ENCODE results near the gene GNB1. TPM values are rescaled to one million over a fixed set of nuclear protein-coding genes. Genes with fewer than 3 reads are reported as not detected.

The GNB1 gene
- total RNA-seq, 1 experiment from 2014 or later, result 339 TPM

DNA sequence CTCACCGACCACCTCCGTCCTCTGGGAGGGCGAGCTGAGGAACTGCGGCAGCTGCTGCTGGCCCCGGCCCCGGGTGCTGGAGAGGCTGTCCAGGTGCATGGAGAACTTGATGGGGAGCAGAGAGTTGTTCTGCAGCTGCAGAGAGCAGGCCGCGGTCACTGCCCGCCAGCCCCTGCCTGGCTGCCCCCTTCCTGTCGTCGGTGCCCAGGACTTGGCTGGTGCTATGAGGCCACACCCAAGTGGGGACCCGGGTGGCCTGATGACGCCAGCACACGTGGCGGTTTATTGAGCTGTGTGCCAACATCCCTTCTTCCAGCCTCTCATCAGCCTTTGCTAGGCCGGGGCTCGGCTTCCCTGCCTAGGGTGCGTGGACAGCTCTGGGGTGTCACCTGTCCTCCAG is 33.5 kb upstream of the GNB1 start (continued):
- TF ChIP-seq, protein P1, sequence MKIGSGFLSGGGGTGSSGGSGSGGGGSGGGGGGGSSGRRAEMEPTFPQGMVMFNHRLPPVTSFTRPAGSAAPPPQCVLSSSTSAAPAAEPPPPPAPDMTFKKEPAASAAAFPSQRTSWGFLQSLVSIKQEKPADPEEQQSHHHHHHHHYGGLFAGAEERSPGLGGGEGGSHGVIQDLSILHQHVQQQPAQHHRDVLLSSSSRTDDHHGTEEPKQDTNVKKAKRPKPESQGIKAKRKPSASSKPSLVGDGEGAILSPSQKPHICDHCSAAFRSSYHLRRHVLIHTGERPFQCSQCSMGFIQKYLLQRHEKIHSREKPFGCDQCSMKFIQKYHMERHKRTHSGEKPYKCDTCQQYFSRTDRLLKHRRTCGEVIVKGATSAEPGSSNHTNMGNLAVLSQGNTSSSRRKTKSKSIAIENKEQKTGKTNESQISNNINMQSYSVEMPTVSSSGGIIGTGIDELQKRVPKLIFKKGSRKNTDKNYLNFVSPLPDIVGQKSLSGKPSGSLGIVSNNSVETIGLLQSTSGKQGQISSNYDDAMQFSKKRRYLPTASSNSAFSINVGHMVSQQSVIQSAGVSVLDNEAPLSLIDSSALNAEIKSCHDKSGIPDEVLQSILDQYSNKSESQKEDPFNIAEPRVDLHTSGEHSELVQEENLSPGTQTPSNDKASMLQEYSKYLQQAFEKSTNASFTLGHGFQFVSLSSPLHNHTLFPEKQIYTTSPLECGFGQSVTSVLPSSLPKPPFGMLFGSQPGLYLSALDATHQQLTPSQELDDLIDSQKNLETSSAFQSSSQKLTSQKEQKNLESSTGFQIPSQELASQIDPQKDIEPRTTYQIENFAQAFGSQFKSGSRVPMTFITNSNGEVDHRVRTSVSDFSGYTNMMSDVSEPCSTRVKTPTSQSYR (CRISPR knock-in tag; IDR thresholded peaks at IDR 0.05), result no peak
- TF ChIP-seq, protein P2, sequence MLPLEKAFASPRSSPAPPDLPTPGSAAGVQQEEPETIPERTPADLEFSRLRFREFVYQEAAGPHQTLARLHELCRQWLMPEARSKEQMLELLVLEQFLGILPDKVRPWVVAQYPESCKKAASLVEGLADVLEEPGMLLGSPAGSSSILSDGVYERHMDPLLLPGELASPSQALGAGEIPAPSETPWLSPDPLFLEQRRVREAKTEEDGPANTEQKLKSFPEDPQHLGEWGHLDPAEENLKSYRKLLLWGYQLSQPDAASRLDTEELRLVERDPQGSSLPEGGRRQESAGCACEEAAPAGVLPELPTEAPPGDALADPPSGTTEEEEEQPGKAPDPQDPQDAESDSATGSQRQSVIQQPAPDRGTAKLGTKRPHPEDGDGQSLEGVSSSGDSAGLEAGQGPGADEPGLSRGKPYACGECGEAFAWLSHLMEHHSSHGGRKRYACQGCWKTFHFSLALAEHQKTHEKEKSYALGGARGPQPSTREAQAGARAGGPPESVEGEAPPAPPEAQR (CRISPR knock-in tag; IDR thresholded peaks at IDR 0.05), result no peak
- no peak for TF ChIP-seq NFYB (CRISPR knock-in tag; conservative IDR thresholded peaks at IDR 0.05; ENCODE audit: low read depth)
- TF ChIP-seq ZNF138 (CRISPR knock-in tag; conservative IDR thresholded peaks at IDR 0.05), result no peak
- no peak for TF ChIP-seq MYBL2 (CRISPR knock-in tag; IDR thresholded peaks at IDR 0.05)
- TF ChIP-seq, protein P3, sequence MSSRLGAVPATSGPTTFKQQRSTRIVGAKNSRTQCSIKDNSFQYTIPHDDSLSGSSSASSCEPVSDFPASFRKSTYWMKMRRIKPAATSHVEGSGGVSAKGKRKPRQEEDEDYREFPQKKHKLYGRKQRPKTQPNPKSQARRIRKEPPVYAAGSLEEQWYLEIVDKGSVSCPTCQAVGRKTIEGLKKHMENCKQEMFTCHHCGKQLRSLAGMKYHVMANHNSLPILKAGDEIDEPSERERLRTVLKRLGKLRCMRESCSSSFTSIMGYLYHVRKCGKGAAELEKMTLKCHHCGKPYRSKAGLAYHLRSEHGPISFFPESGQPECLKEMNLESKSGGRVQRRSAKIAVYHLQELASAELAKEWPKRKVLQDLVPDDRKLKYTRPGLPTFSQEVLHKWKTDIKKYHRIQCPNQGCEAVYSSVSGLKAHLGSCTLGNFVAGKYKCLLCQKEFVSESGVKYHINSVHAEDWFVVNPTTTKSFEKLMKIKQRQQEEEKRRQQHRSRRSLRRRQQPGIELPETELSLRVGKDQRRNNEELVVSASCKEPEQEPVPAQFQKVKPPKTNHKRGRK (CRISPR knock-in tag; IDR thresholded peaks at IDR 0.05; ENCODE audit: borderline replicate concordance), result no peak
- TF ChIP-seq, protein P4, sequence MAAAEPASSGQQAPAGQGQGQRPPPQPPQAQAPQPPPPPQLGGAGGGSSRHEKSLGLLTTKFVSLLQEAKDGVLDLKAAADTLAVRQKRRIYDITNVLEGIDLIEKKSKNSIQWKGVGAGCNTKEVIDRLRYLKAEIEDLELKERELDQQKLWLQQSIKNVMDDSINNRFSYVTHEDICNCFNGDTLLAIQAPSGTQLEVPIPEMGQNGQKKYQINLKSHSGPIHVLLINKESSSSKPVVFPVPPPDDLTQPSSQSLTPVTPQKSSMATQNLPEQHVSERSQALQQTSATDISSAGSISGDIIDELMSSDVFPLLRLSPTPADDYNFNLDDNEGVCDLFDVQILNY (CRISPR knock-in tag; IDR thresholded peaks at IDR 0.05), result no peak
- TF ChIP-seq NR3C1 (CRISPR knock-in tag; conservative IDR thresholded peaks at IDR 0.05; ENCODE audit: low read depth), result no peak
- TF ChIP-seq PRRX2 (CRISPR knock-in tag; IDR thresholded peaks at IDR 0.05), result no peak
- TF ChIP-seq, protein P5, sequence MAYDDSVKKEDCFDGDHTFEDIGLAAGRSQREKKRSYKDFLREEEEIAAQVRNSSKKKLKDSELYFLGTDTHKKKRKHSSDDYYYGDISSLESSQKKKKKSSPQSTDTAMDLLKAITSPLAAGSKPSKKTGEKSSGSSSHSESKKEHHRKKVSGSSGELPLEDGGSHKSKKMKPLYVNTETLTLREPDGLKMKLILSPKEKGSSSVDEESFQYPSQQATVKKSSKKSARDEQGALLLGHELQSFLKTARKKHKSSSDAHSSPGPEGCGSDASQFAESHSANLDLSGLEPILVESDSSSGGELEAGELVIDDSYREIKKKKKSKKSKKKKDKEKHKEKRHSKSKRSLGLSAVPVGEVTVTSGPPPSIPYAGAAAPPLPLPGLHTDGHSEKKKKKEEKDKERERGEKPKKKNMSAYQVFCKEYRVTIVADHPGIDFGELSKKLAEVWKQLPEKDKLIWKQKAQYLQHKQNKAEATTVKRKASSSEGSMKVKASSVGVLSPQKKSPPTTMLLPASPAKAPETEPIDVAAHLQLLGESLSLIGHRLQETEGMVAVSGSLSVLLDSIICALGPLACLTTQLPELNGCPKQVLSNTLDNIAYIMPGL (CRISPR knock-in tag; IDR thresholded peaks at IDR 0.05), result no peak
- no peak for TF ChIP-seq CBFB (CRISPR knock-in tag; IDR thresholded peaks at IDR 0.05; ENCODE audit: low read depth)
- no peak for TF ChIP-seq ELF4 (CRISPR knock-in tag; IDR thresholded peaks at IDR 0.05; ENCODE audit: low read depth)

DNA sequence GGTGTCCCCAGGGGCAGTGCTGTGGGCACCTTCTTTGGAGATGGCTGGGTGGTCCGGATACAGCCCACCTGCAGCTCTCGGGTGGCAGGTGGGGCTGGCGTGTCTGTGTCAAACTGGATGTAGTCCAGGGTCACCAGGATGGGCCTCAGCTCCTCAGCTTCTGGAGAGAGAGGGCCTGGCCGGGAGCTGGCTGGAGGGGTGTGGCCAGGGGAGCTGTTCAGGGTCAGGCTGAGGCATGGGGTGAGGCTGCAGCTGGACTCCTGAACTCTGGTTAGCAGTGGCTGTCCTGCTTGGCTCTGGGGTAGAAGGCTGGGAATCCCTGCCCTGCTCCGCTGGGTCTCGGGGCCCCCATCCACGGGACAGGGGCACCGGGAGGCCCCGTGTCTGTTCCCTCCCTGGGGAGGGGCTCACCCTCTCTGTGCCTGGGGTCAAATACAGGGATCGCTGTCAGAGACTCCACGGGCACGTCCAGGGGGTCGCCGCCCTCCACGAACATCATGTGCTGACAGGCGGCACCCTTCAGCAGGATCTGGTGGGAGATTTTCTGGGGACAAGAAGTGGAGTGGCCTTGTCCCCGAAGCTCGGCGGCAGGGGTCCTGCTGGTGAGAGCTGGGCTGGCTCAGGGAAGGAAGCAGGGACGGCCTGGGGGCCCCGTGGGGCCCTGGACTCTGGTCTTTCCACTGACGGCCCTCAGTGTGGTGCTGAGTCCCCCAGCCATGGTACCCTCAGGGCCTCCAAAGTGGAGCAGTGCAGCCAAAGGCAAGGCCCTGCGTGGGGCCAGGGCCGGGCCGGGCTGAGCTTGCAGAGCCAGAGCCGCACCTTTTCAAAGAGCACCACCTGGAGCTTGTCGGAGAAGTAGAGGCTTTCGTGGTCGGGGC is 32.3 kb upstream of the GNB1 start:
- no peak for ATAC-seq
- no peak for DNase-seq (ENCODE audit: low spot score)
- ChIA-PET CTCF (interaction anchor here (1.0 to 3.4 kb wide), 10 partner anchors 14 to 244 kb away, joined by 3 to 23 read pairs (median 4); no protein-coding TSS in a partner anchor), POLR2A (no interaction called here)
- no peaks in the 10 kb centered on the region for H3K36me3 Mint-ChIP-seq
- no peak overlapping the region for H3K27ac Mint-ChIP-seq
- H3K27me3 Mint-ChIP-seq (ENCODE audit: low read depth), result no peaks in the 10 kb centered on the region
- peaks cover 4% of the 10 kb centered on the region for H3K9me3 Mint-ChIP-seq
- H3K4me3 Mint-ChIP-seq, result no peak overlapping the region
- no peaks in the 10 kb centered on the region for H3K4me1 Mint-ChIP-seq
- TF ChIP-seq, protein P6, sequence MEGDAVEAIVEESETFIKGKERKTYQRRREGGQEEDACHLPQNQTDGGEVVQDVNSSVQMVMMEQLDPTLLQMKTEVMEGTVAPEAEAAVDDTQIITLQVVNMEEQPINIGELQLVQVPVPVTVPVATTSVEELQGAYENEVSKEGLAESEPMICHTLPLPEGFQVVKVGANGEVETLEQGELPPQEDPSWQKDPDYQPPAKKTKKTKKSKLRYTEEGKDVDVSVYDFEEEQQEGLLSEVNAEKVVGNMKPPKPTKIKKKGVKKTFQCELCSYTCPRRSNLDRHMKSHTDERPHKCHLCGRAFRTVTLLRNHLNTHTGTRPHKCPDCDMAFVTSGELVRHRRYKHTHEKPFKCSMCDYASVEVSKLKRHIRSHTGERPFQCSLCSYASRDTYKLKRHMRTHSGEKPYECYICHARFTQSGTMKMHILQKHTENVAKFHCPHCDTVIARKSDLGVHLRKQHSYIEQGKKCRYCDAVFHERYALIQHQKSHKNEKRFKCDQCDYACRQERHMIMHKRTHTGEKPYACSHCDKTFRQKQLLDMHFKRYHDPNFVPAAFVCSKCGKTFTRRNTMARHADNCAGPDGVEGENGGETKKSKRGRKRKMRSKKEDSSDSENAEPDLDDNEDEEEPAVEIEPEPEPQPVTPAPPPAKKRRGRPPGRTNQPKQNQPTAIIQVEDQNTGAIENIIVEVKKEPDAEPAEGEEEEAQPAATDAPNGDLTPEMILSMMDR (IDR thresholded peaks at IDR 0.05), result no peak
- TF ChIP-seq, protein P7, sequence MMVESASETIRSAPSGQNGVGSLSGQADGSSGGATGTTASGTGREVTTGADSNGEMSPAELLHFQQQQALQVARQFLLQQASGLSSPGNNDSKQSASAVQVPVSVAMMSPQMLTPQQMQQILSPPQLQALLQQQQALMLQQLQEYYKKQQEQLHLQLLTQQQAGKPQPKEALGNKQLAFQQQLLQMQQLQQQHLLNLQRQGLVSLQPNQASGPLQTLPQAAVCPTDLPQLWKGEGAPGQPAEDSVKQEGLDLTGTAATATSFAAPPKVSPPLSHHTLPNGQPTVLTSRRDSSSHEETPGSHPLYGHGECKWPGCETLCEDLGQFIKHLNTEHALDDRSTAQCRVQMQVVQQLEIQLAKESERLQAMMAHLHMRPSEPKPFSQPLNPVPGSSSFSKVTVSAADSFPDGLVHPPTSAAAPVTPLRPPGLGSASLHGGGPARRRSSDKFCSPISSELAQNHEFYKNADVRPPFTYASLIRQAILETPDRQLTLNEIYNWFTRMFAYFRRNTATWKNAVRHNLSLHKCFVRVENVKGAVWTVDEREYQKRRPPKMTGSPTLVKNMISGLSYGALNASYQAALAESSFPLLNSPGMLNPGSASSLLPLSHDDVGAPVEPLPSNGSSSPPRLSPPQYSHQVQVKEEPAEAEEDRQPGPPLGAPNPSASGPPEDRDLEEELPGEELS (CRISPR knock-in tag; IDR thresholded peaks at IDR 0.05), result no peak
- TF ChIP-seq, protein P8, sequence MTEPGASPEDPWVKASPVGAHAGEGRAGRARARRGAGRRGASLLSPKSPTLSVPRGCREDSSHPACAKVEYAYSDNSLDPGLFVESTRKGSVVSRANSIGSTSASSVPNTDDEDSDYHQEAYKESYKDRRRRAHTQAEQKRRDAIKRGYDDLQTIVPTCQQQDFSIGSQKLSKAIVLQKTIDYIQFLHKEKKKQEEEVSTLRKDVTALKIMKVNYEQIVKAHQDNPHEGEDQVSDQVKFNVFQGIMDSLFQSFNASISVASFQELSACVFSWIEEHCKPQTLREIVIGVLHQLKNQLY (CRISPR knock-in tag; IDR thresholded peaks at IDR 0.05), result no peak
- TF ChIP-seq, protein P9, sequence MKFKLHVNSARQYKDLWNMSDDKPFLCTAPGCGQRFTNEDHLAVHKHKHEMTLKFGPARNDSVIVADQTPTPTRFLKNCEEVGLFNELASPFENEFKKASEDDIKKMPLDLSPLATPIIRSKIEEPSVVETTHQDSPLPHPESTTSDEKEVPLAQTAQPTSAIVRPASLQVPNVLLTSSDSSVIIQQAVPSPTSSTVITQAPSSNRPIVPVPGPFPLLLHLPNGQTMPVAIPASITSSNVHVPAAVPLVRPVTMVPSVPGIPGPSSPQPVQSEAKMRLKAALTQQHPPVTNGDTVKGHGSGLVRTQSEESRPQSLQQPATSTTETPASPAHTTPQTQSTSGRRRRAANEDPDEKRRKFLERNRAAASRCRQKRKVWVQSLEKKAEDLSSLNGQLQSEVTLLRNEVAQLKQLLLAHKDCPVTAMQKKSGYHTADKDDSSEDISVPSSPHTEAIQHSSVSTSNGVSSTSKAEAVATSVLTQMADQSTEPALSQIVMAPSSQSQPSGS (CRISPR knock-in tag; IDR thresholded peaks at IDR 0.05; ENCODE audit: borderline replicate concordance, low read depth), result no peak
- TF ChIP-seq NFATC4 (CRISPR knock-in tag; IDR thresholded peaks at IDR 0.05), result no peak

All from WTC11 (cell line).